IMR-90 (cell line): ENCODE data around the gene FAM124A. TPM values are rescaled to one million over a fixed set of nuclear protein-coding genes. Genes with fewer than 3 reads are reported as not detected.

Source experiments
- ATAC-seq: fragments of 200-7000 bp; cut with Tn5 transposase; 2 replicates; pipeline ENCODE4 v1.9.1; 2020; ENCODE audit warnings: low read depth, mild to moderate bottlenecking, moderate library complexity
- BruUV-seq: library from RNA; stranded (reverse); fragments of 400-500 nt; replicated peaks from 2 replicates; lab custom pipeline; 2021; lab: Mats Ljungman, UMichigan
- CTCF ChIA-PET: fragments of 300-600 bp; formaldehyde crosslinking; extraction: SDS; loops from one replicate; lab custom pipeline; 2021; ENCODE audit warnings: antibody characterized with exemption; lab: Yijun Ruan, JAX
- POLR2A ChIA-PET: fragments of 300-600 bp; sonication (Branson Sonifier 250); formaldehyde crosslinking; loops from one replicate; lab custom pipeline; 2022; ENCODE audit warnings: antibody characterized with exemption; ENCODE audit not compliant: unreplicated experiment; lab: Charles Lee
- DNase-seq: peaks from one replicate; pipeline ENCODE4 v3.0.0; 2013
- H2AFZ ChIP-seq: replicated peaks from 2 replicates; pipeline ENCODE3; 2013; ENCODE audit warnings: low read length, mild to moderate bottlenecking; ENCODE audit not compliant: poor library complexity
- H2AK5ac ChIP-seq: 2 replicates; pipeline ENCODE4 v1.6.1; 2013; ENCODE audit warnings: low read depth, low read length, inconsistent platforms
- H2AK9ac ChIP-seq: replicated peaks from 2 replicates; pipeline ENCODE3; 2013; ENCODE audit warnings: mild to moderate bottlenecking, low read depth, low read length, moderate library complexity; ENCODE audit not compliant: poor library complexity
- H2BK120ac ChIP-seq: 2 replicates; pipeline ENCODE4 v1.6.1; 2013; ENCODE audit warnings: low read depth, low read length, inconsistent platforms
- H2BK15ac ChIP-seq: 3 replicates; pipeline ENCODE4 v1.6.1; 2013; ENCODE audit warnings: low read depth, low read length, inconsistent platforms
- H2BK20ac ChIP-seq: 2 replicates; pipeline ENCODE4 v1.6.1; 2013; ENCODE audit warnings: low read depth, mild to moderate bottlenecking, inconsistent platforms, low read length, moderate library complexity
- H2BK5ac ChIP-seq: 2 replicates; pipeline ENCODE4 v1.6.1; 2013; ENCODE audit warnings: mild to moderate bottlenecking, low read depth, low read length, inconsistent platforms; ENCODE audit not compliant: poor library complexity, severe bottlenecking
- H3K14ac ChIP-seq: replicated peaks from 2 replicates; pipeline ENCODE4 v1.6.1; 2013; ENCODE audit warnings: low read depth, low read length, inconsistent platforms
- H3K18ac ChIP-seq: 2 replicates; pipeline ENCODE4 v1.6.1; 2013; ENCODE audit warnings: low read depth, low read length, control low read depth
- H3K23ac ChIP-seq: 2 replicates; pipeline ENCODE4 v1.6.1; 2013; ENCODE audit warnings: low read depth, low read length, inconsistent platforms
- H3K27ac ChIP-seq: 2 replicates; pipeline ENCODE4 v1.5.1; 2013; ENCODE audit warnings: mild to moderate bottlenecking, control low read depth, low read length; ENCODE audit not compliant: insufficient read depth
- H3K27me3 ChIP-seq: 2 replicates; pipeline ENCODE4 v1.6.1; 2013; ENCODE audit warnings: low read length; ENCODE audit not compliant: control insufficient read depth, insufficient read depth
- H3K36me3 ChIP-seq: 2 replicates; pipeline ENCODE4 v1.6.1; 2013; ENCODE audit warnings: low read length, mixed read lengths; ENCODE audit not compliant: control insufficient read depth, insufficient read depth
- H3K4ac ChIP-seq: 2 replicates; pipeline ENCODE4 v1.6.1; 2013; ENCODE audit warnings: low read depth, low read length, inconsistent platforms
- H3K4me1 ChIP-seq: 2 replicates; pipeline ENCODE4 v1.6.1; 2013; ENCODE audit warnings: low read length, mixed read lengths; ENCODE audit not compliant: control insufficient read depth, insufficient read depth
- H3K4me2 ChIP-seq: 2 replicates; pipeline ENCODE4 v1.6.1; 2013; ENCODE audit warnings: low read depth, mild to moderate bottlenecking, control low read depth, low read length, moderate library complexity
- H3K4me3 ChIP-seq: 2 replicates; pipeline ENCODE4 v1.5.1; 2013; ENCODE audit warnings: low read depth, mild to moderate bottlenecking, control low read depth, low read length, moderate library complexity; ENCODE audit not compliant: insufficient read depth
- H3K56ac ChIP-seq: 2 replicates; pipeline ENCODE4 v1.6.1; 2013; ENCODE audit warnings: low read length, inconsistent platforms; ENCODE audit not compliant: insufficient read depth; ENCODE audit errors: extremely low read depth
- H3K79me1 ChIP-seq, 2 experiments: 2 replicates each; pipeline ENCODE4 v1.6.1; 2013; ENCODE audit warnings: low read length in 2 of 2, inconsistent platforms in 1 of 2, low read depth in 1 of 2
- H3K9ac ChIP-seq: 2 replicates; pipeline ENCODE4 v1.6.1; 2013; ENCODE audit warnings: low read depth, low read length, control low read depth
- H3K9me1 ChIP-seq: 2 replicates; pipeline ENCODE4 v1.6.1; 2013; ENCODE audit warnings: low read length, inconsistent platforms; ENCODE audit not compliant: insufficient read depth
- H3K9me3 ChIP-seq: 2 replicates; pipeline ENCODE4 v1.6.1; 2013; ENCODE audit warnings: low read length; ENCODE audit not compliant: control insufficient read depth, insufficient read depth
- H4K20me1 ChIP-seq: 2 replicates; pipeline ENCODE4 v1.6.1; 2013; ENCODE audit warnings: low read length, inconsistent platforms; ENCODE audit not compliant: insufficient read depth
- H4K5ac ChIP-seq: 2 replicates; pipeline ENCODE4 v1.6.1; 2013; ENCODE audit warnings: mild to moderate bottlenecking, low read depth, low read length, control low read depth
- H4K8ac ChIP-seq, 2 experiments: 2 replicates each; pipeline ENCODE4 v1.6.1; 2013; ENCODE audit warnings: low read depth in 2 of 2, low read length in 2 of 2, control low read depth in 1 of 2, inconsistent platforms in 1 of 2
- H4K91ac ChIP-seq: 2 replicates; pipeline ENCODE4 v1.6.1; 2013; ENCODE audit warnings: low read depth, low read length, inconsistent platforms; ENCODE audit not compliant: insufficient read depth
- CEBPB ChIP-seq: IDR thresholded peaks from 2 replicates; pipeline ENCODE4 v1.6.1; 2012; ENCODE audit warnings: low read depth, low read length, improper control_type of control experiment
- FOS ChIP-seq: fragments of 150-350 bp; IDR thresholded peaks from 2 replicates; pipeline ENCODE4 v1.6.1; 2016; ENCODE audit warnings: low read depth, low read length
- MAZ ChIP-seq: IDR thresholded peaks from 2 replicates; pipeline ENCODE4 v1.6.1; 2012; ENCODE audit warnings: low read depth, mild to moderate bottlenecking, low read length, improper control_type of control experiment, moderate library complexity, borderline replicate concordance
- RCOR1 ChIP-seq: IDR thresholded peaks from 2 replicates; pipeline ENCODE4 v1.6.1; 2012; ENCODE audit warnings: mild to moderate bottlenecking, low read length, improper control_type of control experiment; ENCODE audit not compliant: insufficient replicate concordance
- RFX5 ChIP-seq: IDR thresholded peaks from 2 replicates; pipeline ENCODE4 v1.8.0; 2012; ENCODE audit warnings: low read depth, mild to moderate bottlenecking, low read length, moderate library complexity
- SMC3 ChIP-seq: fragments of 150-350 bp; IDR thresholded peaks from 2 replicates; pipeline ENCODE4 v1.6.1; 2016; ENCODE audit warnings: low read depth, mild to moderate bottlenecking, antibody characterized with exemption, low read length, moderate library complexity
- WGBS, 2 experiments: methylation state at CpG; one replicate each; pipeline versions ENCODE4 v1.1.5 to v1.1.7; 2013; ENCODE audit warnings: missing lambda C conversion rate in 2 of 2; ENCODE audit not compliant: insufficient read length in 1 of 2; ENCODE audit errors: extremely low coverage in 2 of 2; 5-methylcytosine and 5-hydroxymethylcytosine counted together
- dilution Hi-C: fragments of 300-500 bp; cut with HindIII; formaldehyde crosslinking; loops from one replicate; pipeline ENCODE4 v1.14.3; 2018; ENCODE audit warnings: low sequenced_read_pairs; ENCODE audit not compliant: unreplicated experiment
- in situ Hi-C: fragments of 300-500 bp; cut with MboI; formaldehyde crosslinking; loops from 3 replicates; pipeline ENCODE4 v1.14.3; 2019; ENCODE audit warnings: low sequenced_read_pairs, inconsistent platforms, mixed read lengths
- intact Hi-C: fragments of 100-400 bp; cut with micrococcal nuclease; formaldehyde crosslinking; loops from 2 replicates; pipeline ENCODE4 v1.10.0; 2022
- polyA plus RNA-seq, 3 experiments: library from polyadenylated mRNA; depleted of rRNA; stranded (reverse); fragments of >200 nt; gene quantifications; 2 replicates each; pipeline ENCODE4 v1.2.3, GENCODE V29; 2012; ENCODE audit warnings: low replicate concordance in 1 of 3
- total RNA-seq: library from RNA; depleted of rRNA; stranded (reverse); fragments of >200 nt; gene quantifications from 2 replicates; pipeline ENCODE4 v1.2.3, GENCODE V29; 2012
- TF ChIP-seq, protein P1 (sequence below): fragments of 150-350 bp; IDR thresholded peaks from 2 replicates; pipeline ENCODE4 v1.6.1; 2016; ENCODE audit warnings: low read depth, mild to moderate bottlenecking, low read length, moderate library complexity, borderline replicate concordance
- TF ChIP-seq, protein P2 (sequence below): conservative IDR thresholded peaks from 2 replicates; pipeline ENCODE4 v1.5.1; 2012; ENCODE audit warnings: mild to moderate bottlenecking, low read depth, low read length, improper control_type of control experiment

The FAM124A gene
- total and polyA plus RNA-seq, 2 of the 4 experiments (the other 2 are of a cell fraction) = 0.03 TPM; not detected in 1

DNA sequence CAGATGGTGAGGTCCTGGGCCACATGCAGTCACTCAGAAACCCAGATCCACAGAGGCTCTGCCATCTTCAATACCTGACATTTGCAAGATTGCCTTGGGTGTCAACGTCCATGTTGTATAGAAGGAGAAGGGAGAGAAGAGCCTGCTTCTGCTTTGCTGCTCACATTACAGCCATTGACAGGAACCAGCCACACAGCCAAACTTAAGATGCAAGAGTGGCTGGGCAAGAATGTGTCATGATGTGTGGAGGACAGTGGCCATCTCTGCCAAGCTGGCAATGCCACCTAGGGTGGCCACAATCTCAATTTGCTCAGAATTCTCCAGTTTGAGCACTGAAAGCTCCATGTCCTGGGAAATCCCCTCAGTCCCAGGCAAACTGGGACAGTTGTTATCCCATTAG is 91.4 kb downstream of the FAM124A start:
- Histone ChIP-seq H4K91ac (no peak overlapping the region), H3K9ac (no peak overlapping the region), H3K14ac (no peak overlapping the region), H3K9me3 (no peaks in the 10 kb centered on the region), H2BK5ac (no peak overlapping the region), H2BK20ac (no peak overlapping the region), H2AK5ac (no peak overlapping the region), H3K4ac (no peak overlapping the region), H2BK120ac (no peak overlapping the region), H3K27me3 (peaks cover 10% of the 10 kb centered on the region), H3K79me1 (no peaks in the 10 kb centered on the region), H3K23ac (no peak overlapping the region), H4K20me1 (no peaks in the 10 kb centered on the region), H3K36me3 (no peaks in the 10 kb centered on the region), H3K56ac (no peak overlapping the region), H3K4me2 (no peak overlapping the region), H2AK9ac (no peak overlapping the region), H2AFZ (no peak overlapping the region), H4K5ac (no peak overlapping the region), H4K8ac (no peak overlapping the region), H3K4me3 (no peak overlapping the region), H3K9me1 (no peaks in the 10 kb centered on the region), H2BK15ac (no peak overlapping the region), H3K27ac (no peak overlapping the region), H3K18ac (no peak overlapping the region), H3K4me1 (peaks cover 2% of the 10 kb centered on the region; the same call in 1 of the 2 replicates)
- POLR2A ChIA-PET = no interaction called here
- intact Hi-C loops (no loop called here), dilution Hi-C loops (no loop called here), in situ Hi-C loops (no loop called here)
- no peak for DNase-seq
- BruUV-seq = no TSS peak
- no CpG with 5 or more reads among the region's 1 CpG for WGBS, 2 experiments
- CTCF ChIA-PET = interaction anchor here (1.0 kb wide), 1 partner anchor 9 kb away, joined by 3 read pairs; no protein-coding TSS in a partner anchor
- no peak for ATAC-seq
- TF ChIP-seq RCOR1 (no peak), CEBPB (no peak), MAZ (no peak), SMC3 (no peak), RFX5 (no peak), FOS (no peak)
- TF ChIP-seq, protein P1, sequence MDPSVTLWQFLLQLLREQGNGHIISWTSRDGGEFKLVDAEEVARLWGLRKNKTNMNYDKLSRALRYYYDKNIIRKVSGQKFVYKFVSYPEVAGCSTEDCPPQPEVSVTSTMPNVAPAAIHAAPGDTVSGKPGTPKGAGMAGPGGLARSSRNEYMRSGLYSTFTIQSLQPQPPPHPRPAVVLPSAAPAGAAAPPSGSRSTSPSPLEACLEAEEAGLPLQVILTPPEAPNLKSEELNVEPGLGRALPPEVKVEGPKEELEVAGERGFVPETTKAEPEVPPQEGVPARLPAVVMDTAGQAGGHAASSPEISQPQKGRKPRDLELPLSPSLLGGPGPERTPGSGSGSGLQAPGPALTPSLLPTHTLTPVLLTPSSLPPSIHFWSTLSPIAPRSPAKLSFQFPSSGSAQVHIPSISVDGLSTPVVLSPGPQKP = no peak
- TF ChIP-seq, protein P2, sequence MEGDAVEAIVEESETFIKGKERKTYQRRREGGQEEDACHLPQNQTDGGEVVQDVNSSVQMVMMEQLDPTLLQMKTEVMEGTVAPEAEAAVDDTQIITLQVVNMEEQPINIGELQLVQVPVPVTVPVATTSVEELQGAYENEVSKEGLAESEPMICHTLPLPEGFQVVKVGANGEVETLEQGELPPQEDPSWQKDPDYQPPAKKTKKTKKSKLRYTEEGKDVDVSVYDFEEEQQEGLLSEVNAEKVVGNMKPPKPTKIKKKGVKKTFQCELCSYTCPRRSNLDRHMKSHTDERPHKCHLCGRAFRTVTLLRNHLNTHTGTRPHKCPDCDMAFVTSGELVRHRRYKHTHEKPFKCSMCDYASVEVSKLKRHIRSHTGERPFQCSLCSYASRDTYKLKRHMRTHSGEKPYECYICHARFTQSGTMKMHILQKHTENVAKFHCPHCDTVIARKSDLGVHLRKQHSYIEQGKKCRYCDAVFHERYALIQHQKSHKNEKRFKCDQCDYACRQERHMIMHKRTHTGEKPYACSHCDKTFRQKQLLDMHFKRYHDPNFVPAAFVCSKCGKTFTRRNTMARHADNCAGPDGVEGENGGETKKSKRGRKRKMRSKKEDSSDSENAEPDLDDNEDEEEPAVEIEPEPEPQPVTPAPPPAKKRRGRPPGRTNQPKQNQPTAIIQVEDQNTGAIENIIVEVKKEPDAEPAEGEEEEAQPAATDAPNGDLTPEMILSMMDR = no peak
